Stimulated activated CD4-positive, alpha-beta T cell treated with anti-CD3 and anti-CD28 coated beads, TNF-alpha, amount 100 ng/mL, for 24 hours (primary cell): ENCODE data around the gene OR2L8.

Source experiments
- DNase-seq, 3 experiments: peaks; one replicate each; pipeline ENCODE4 v3.0.0-alpha.2; 2020; ENCODE audit warnings: low read depth in 3 of 3

OR2L8 gene, protein sequence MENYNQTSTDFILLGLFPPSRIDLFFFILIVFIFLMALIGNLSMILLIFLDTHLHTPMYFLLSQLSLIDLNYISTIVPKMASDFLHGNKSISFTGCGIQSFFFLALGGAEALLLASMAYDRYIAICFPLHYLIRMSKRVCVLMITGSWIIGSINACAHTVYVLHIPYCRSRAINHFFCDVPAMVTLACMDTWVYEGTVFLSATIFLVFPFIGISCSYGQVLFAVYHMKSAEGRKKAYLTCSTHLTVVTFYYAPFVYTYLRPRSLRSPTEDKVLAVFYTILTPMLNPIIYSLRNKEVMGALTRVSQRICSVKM

DNA sequence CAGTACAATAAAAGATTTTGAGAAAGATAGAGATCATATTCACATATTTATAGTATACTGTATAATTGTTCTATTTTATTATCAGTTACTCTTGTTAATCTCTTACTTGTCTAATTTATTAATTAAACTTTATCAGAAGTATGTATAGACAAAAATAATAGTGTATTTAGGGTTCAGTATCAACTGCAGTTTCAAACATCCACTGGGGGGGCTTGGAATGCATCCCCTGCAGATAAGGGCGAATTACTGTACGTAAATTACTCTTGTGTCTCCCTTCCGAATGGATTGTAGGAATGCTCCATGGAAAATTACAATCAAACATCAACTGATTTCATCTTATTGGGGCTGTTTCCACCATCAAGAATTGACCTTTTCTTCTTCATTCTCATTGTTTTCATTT lies at the start of gene OR2L8:
Gene OR2L8 (plus strand): TSS at position 301 of the 400 bp plus-strand sequence. CDS start 0 bp downstream, at position 301.
- no peak for DNase-seq

DNA sequence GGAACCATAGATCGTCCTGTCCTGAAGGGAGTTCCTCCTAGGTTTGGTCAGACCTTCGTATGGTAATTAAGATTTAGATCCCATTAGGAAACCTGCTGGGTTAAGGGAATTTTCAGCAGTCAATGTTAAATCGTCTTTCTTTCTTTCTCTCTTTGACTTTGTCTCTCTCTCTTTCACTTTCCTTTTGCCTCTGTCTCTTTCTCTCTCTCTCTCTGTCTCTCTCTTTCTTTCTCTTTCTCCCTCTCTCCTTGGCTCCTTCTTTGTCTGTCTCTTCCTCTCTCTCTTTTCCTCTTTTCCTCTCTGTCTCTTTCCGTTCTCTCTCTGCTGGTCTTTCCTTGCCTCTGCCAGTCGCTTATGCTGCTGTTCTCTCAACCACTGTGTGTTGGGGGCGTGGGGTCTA lies 44.5 kb upstream of the OR2L8 start:
- no peak for DNase-seq

DNA sequence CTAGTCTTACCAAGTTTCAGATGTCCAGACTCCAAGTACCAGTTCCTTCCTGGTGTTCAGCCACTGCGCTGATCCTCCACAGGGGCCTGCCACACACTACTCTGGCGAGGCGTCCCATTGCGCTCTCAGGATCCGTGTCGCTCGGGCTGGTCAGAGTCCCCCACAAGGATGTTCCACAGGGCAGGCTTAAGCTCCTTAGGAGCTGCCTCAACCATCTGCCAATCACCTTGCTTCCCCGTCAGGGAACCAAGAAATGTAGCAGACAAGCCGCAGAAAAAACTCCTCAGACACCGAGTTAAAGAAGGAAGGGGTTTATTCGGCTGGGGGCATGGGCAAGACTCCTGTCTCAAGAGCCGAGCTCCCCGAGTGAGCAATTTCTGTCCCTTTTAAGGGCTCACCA lies 43.5 kb upstream of the OR2L8 start:
- no peak for DNase-seq

DNA sequence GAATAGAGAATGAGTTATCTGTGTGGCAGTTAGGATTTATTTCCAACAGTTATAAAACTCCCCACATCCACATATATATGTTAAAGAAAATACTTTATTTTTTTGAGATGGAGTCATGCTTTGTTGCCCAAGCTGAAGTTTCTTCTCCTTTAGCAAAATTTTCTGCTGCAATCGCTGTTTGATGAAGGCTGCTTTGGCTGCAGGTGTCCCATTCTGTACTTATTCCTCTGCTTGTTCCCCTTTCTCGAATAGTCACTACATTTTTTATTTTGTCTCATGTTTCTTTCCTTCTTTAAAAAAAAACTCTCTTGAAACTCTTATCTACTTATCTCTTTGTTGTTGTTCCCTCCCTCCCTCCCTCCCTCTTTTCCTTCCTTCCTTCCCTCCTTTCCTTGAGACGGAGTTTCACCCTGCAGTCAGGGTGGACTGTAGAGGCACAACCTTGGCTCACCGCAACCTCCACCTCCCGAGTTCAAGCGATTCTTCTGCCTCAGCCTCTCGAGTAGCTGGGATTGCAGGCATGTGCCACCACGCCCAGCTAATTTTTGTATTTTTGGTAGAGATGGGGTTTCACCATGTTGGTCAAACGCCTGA lies 42.7 kb upstream of the OR2L8 start:
- peak in 1 of 3 experiments; percentile 3 for DNase-seq

DNA sequence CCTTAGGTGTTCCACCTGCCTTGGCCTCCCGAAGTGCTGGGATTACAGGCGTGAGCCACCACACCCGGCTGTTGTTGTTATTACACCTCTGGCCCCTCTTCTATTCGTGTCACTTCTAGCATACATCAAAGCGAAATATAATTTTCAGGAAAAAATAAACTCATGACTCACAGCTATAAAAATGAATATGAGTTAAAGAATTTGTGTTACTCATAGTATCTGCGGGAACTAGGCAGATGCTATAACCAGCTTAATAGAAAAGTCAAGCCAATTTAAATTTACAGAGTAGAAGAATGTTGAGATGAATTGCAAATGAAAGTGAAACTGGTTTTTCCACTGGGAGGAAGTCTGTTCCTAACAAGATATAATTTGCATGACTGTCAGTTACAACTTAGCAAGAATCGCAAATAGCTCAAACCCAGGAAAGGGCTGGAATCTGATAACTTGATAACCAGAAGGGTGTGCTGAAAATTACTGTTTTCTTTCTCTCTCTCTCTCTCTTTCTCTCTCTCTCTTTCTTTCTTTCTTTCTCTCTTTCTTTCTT lies 42.1 kb upstream of the OR2L8 start:
- DNase-seq = no peak

DNA sequence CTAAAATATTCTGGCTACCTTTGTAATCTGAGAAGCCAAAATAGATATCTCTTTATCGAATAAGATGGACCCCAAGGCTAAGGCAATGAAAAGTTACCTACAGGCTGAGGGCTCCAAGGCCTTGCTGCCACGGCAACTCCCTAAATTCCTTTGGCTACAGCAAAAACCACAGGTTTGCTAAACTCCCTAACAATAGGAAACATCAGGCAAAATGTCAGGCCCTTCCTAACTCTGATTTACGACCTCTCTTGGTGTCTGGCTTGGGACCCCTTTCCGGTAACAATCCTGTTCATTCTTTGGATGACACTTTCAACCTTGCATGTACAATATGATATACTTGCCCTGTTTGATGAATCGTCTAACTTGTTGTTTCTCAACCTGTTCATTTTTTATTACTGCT lies 39.9 kb upstream of the OR2L8 start:
- no peak for DNase-seq

DNA sequence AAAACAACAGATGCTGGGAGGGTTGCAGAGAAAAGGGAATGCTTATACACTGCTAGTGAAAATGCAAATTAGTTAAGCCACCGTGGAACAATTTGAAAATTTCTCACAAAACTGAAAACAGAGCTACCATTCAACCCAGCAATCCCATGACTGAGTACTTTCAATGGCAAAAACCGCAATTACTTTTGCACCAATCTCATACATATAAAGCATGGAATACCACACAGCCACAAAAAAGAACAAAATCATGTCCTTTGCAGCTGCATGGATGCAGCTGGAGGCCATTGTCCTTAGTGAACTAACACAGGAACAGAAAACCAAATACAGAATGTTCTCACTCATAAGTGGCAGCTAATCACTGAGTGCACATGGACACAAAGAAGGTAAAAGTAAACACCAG lies 34.9 kb upstream of the OR2L8 start:
- DNase-seq = no peak

DNA sequence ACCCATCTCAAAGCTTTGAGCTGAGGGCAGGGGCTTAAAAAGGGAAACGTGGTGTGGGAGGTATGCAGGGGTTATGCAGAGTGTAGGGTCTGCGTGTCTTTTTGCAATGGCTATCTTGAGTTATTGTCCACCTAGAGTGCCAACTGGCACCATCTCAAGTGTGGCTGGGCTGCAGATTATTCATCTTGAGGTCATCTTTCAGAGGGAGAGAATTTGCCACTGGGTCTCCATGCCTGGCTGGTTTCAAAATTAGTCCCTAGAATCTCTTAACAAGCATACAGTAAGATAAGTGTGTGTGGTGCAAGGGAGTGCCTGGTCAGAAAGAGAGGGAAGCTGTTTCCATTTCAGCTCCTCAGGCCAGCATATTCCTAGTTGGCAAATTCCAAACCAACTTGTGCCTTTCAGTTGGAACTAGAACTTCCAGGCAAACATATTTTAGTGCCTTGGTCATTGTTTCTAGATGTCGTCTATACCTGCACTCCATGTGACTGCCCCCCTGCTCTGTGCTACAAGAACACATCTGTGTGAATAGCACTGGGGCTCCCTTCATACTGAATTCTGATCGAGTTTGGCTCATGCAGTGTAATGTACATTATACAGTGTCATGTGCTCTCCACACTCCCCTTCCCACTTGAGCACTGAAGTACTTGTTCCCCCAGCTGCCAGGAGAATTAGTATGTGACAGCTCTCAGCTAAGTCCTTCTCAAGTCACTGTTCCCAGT lies 33.6 kb upstream of the OR2L8 start:
- no peak for DNase-seq

DNA sequence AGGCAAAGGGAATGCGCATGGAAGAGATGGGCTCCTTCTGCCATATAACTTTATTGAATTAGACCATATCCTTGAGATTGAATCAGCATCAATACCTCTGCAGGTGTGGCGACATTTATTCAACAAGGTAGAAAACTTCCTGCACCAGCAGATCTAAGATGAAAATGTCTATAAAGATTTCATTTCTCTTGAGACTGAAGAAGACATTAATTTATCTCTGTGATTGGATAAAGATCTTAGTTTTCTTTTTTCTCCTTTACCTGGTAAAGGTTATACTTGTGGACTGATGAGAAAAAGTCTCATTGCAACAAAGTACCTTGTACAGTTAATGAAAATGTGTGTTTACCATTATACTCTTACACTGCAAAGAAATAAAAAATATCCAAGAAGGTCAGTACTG lies 28.7 kb upstream of the OR2L8 start, which contains the start of gene OR2T8:
Gene OR2T8 (plus strand): TSS at position 301 of the 400 bp plus-strand sequence. CDS start 766 bp downstream, outside the sequence.
- DNase-seq = no peak

DNA sequence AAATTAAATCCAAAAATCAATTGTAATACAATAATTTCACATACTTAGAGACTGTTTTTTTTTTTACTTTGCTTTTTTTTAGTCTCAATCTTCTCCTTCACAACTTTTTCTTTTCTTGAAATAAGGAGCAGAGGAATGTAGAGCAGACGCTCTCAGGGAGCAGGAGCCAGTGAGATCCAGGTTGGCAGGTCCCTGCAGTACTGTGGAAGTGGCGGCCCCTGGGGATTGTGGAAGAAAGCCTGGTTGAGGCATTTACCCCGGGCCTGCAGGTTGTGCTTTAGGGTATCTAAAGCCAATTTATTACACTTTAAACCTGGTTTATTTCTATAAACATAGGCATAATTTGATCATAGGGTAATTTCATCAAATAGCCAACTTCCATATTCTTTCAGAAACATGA lies 24.7 kb upstream of the OR2L8 start:
- no peak for DNase-seq

DNA sequence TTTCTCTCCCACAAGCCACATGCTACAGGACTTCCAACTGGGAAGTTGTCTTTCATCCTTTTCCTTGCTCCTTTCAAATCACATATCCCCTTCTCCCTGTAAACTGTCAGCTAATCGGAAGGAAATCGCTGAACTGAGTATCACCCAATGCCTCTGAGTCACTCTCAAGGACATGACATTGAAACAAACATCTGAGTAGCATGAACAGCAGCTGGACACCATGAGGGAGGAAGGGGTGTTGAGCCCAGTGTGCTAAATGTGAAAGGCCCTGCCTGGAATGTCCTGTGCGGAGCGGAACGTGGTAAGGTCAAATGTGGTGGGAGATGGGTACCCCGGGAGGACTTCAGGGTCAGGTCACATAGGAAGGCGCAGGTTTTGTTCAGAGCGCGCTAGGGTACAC lies 23.8 kb upstream of the OR2L8 start, which contains the start of gene OR2AJ1:
Gene OR2AJ1 (plus strand): TSS at position 22 of the 400 bp plus-strand sequence. CDS start 8,880 bp downstream, outside the sequence.
- no peak for DNase-seq

DNA sequence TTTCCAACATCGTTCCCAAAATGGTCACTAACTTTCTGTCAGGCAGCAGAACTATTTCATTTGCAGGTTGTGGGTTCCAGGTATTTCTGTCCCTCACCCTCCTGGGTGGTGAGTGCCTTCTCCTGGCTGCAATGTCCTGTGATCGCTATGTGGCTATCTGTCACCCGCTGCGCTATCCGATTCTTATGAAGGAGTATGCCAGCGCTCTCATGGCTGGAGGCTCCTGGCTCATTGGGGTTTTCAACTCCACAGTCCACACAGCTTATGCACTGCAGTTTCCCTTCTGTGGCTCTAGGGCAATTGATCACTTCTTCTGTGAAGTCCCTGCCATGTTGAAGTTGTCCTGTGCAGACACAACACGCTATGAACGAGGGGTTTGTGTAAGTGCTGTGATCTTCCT lies 14.7 kb upstream of the OR2L8 start:
- DNase-seq = no peak

DNA sequence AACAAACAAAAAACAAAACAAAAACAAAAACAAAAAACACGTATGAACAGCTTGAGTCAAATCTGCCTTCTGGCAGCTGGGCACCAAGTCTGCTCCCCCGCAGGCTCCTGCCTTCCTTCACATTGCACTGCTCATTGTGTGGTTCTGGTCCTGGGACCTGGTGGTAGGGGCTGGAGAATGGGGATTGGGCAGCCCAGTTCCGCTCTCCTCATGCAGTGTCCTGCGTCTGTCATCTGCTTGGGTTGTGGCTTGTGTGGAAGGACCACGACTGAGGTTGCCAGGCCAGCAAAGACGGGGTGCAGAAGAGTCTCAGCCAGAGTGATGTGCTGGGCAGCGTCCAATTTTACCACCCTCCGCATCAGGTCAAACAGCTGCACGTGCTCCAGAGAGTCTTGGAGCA lies 12.9 kb upstream of the OR2L8 start:
- no peak for DNase-seq

DNA sequence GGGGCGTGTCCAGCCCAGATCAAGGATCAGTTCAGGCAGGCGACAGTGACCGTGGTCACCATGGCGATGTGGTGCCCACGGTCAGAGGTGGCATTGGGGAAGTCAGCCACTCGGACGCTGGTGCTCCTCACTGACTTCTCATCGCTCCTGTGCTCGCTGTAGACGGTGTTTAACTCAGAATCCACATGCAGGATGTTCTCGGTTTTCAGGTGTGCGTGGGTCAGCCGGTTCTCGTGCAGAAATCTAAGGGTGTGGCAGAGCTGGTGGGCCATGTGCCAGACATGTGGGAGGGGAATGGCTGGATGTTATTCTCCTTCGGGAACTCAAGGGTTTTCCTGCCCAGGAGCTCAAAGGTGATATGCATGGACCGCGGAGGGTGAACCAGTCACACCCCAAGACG lies 12.2 kb upstream of the OR2L8 start:
- no peak for DNase-seq

DNA sequence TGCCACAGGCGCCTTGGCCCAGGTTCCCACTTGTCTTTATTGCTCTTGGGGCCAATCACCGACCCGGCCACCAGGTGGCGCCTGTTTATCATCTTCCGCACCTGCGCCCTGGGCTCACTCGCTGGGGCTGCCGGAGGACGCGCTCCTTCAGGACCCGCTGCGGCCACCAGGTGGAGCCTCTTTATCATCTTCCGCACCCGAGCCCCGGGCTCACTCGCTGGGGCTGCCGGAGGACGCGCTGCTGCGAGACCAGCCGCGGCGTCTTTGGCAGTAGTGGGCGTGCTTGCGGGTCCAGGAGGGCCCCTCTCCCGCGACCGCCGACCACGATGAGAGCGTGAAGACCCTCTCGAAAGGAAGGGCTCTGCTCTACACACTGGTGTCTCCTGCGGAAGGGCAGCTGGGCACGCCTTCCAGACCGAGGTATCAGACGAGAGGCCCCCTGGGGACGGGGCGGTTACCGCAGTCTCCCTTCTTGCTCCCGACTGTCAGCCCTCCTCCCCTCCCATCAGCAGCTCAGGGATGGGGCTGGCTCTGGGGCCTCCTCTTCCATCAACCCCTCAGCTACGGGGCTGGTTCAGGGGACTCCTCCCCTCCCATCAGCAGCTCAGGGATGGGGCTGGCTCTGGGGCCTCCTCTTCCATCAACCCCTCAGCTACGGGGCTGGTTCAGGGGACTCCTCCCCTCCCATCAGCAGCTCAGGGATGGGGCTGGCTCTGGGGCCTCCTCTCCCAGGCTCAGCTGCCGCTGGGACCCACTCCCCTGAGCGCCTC lies 11.5 kb upstream of the OR2L8 start:
- DNase-seq = peak; percentile 32 to 94 (median 85)

DNA sequence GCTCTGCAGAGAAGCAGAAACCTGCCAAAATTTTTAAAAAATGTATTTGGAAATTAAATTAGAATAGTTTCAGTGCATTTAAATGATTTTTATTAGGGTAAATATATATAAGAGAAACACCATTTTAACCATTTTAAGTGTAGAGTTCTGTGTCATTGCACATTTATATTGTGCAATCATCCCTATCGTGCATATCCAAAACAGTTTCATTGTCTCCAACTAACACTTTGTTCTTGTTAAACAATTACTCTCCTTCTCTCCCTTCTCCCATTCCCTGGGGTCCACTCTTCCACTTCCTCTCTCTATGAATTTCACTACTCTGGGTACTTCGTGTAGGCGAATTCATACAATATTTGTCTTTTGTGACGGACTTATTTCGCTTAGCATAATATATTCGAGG lies 6.0 kb upstream of the OR2L8 start:
- DNase-seq = no peak

DNA sequence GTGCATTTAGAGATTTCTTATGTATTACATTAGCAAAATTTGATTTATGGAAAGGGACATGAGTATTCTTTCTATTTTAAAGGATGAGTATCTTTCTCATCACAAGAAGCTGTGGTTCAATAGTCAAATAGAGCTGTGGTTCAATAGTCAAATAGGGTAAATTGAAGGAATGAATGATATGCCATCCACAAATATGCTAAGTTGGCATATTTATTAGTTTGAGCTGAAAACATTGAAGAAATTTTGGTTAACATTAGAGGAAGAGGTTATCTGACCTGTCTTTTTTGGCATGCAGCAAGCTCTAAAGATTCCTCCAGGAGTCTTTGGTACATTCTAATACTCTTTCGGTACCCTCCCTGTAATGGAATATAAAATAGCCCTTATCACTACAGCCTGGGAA lies 4.8 kb downstream of the OR2L8 start:
- DNase-seq = no peak

DNA sequence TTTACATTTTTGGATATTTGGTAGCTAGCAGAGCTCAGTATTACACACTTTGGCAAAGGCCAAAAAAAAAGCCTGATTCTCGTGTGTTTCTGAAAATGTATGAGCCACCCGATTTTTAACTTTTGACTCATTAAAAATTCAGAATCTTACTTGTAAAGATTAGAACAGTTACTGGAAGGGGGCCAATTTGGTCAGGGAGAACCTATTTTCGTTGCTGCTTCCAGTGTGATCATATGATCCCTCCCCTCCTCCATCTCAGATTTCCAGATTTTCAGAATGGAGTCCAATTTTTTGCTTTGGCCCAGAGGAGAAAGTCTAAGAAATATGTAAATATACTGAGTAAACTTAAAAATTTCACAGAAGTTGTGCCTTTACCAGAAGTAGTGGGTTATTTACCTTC lies 13.1 kb downstream of the OR2L8 start:
- no peak for DNase-seq

DNA sequence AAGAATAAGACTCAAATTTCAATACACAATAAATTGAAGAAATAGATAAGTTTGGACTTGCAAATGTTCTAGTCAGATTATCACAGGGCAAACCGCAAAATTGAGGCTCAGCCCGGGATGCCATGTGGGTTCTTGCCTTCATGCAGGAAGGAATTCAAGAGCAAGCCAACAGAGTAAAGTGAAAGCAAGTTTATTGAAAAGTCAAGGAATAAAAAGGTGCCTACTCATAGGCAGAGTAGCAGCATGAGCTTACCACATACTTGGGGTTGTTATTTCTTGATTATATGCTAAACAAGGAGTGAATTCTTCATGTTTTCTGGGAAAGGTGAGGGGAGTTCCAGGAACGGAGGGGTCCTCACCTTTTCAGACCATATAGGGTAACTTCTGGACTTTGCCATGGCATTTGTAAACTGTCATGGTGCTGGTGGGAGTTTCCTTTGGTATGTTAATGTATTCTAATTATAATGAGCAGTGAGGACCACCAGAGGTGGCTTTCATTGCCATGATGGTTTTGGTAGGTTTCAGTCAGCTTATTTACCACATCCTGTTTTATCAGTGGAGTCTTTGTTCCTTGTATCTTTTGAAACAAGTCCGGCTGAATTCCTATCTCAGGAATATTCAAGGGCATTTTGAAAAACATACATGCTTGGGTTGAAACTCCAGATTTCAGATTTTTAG lies 14.4 kb downstream of the OR2L8 start:
- no peak for DNase-seq

DNA sequence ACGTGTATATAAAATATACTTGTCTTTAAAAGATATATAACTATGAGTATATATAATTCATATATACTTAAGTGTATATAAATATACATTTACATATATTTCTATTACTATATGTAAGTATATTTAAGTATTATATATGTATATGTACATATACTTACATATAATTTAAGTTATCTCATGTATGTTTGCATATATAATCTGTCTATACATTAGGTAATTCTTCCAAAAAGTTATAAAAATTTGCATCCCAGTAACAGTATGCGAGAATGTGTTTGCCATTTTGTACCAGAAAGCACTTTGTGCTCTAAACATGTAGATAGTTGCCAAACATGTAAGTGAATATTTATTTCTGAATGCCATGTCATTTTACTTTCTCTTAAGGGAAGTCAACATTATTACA lies 16.3 kb downstream of the OR2L8 start, which contains the start of gene OR2AK2:
Gene OR2AK2 (plus strand): TSS at position 301 of the 400 bp plus-strand sequence. CDS start 144 bp downstream, outside the sequence.
- DNase-seq = no peak
